DMS 273 (cell line): ENCODE results near the gene CCR7.
A peak's percentile ranks its signal among the peaks of the same experiment; 100 is the strongest.

Experiments
- DNase-seq: peaks from one replicate; lab custom pipeline; 2025; ENCODE audit not compliant: unreplicated experiment; lab: John Stamatoyannopoulos, UW

CCR7 gene

GRCh38 chr17:40538019-40538935 is 27.0 kb downstream of the CCR7 start:
- no peak for DNase-seq

GRCh38 chr17:40536295-40537171 is 28.7 kb downstream of the CCR7 start:
- DNase-seq: peak; percentile 40

GRCh38 chr17:40535924-40536294 is 29.4 kb downstream of the CCR7 start:
- no peak for DNase-seq

GRCh38 chr17:40535438-40535837 is 29.8 kb downstream of the CCR7 start:
- no peak for DNase-seq

GRCh38 chr17:40534371-40535189 is 30.7 kb downstream of the CCR7 start:
- DNase-seq: no peak

GRCh38 chr17:40533896-40534295 is 31.4 kb downstream of the CCR7 start:
- DNase-seq: no peak

- DNase-seq: no peak
These were observed 32.6 kb downstream of the CCR7 start for GRCh38 chr17:40532520-40533253.

- DNase-seq: no peak
These were observed 34.0 kb downstream of the CCR7 start for GRCh38 chr17:40531051-40531991.

GRCh38 chr17:40530531-40530994 is 34.7 kb downstream of the CCR7 start:
- DNase-seq: no peak

GRCh38 chr17:40529991-40530390 is 35.3 kb downstream of the CCR7 start:
- DNase-seq: no peak

- DNase-seq: no peak
These were observed 36.4 kb downstream of the CCR7 start for GRCh38 chr17:40528692-40529417.

- peak; percentile 55 for DNase-seq
These were observed 38.6 kb downstream of the CCR7 start for GRCh38 chr17:40526668-40527067.

GRCh38 chr17:40525294-40525693 is 40.0 kb downstream of the CCR7 start:
- DNase-seq: no peak

- no peak for DNase-seq
These were observed 40.9 kb downstream of the CCR7 start for GRCh38 chr17:40524243-40524965.

GRCh38 chr17:40522961-40523310 is 42.3 kb downstream of the CCR7 start:
- no peak for DNase-seq

- no peak for DNase-seq
These were observed 42.9 kb downstream of the CCR7 start for GRCh38 chr17:40522250-40522960.

- DNase-seq: no peak
These were observed 44.2 kb downstream of the CCR7 start for GRCh38 chr17:40520991-40521453.
